ENCODE measurements around the gene OXSM. TPM values are rescaled to one million over a fixed set of nuclear protein-coding genes. Genes with fewer than 3 reads are reported as not detected.

OXSM gene
- 6.5 and 9.3 TPM in 2 replicates for total RNA-seq

GRCh38 chr3:25789596-25790556 lies at the start of gene OXSM:
OXSM (plus strand) TSS chr3:25790090; CDS start chr3:25791021, 931 bp downstream.

GRCh38 chr3:25782938-25783660 lies 6.8 kb upstream of the OXSM start, which contains the start of gene NGLY1:
NGLY1 (minus strand) TSS chr3:25783443; CDS start chr3:25783390, 53 bp downstream.

Other genes starting within 250 kb of the OXSM start
- gene TOP2B, start 125.2 kb upstream of the OXSM start, total RNA-seq, result 70.2 and 86.1 TPM in 2 replicates
- 25.8 and 29.8 TPM in 2 replicates for gene NGLY1, start 6.6 kb upstream of the OXSM start, total RNA-seq